Lower leg skin (tissue), 4 donors: ENCODE data around the gene HOXA7. TPM values are rescaled to one million over a fixed set of nuclear protein-coding genes. Genes with fewer than 3 reads are reported as not detected.
A peak's percentile ranks its signal among the peaks of the same experiment; 100 is the strongest.

ENCODE experiments used
- DNase-seq, 2 donors: peaks; one replicate each; pipeline ENCODE4 v3.0.0-alpha.2; 2019; ENCODE audit warnings: low spot score in 2 of 2
- H3K4me3 ChIP-seq: fragments of 200-600 bp; sonication (generic); 2 replicates; pipeline ENCODE4 v1.5.1; 2017; ENCODE audit warnings: mild to moderate bottlenecking, low read depth; ENCODE audit not compliant: poor library complexity, severe bottlenecking
- POLR2A ChIP-seq, 2 donors: fragments of 450-650 bp; IDR thresholded peaks; one replicate each; pipeline ENCODE4 v1.6.1; 2016 to 2017; ENCODE audit warnings: antibody characterized with exemption in 2 of 2, mild to moderate bottlenecking in 1 of 2, moderate library complexity in 1 of 2
- WGBS, 2 donors: methylation state at CpG; one replicate each; pipeline ENCODE4 v1.1.5; 2018; 5-methylcytosine and 5-hydroxymethylcytosine counted together
- intact Hi-C: fragments of 100-400 bp; cut with DNase I; formaldehyde crosslinking; loops from one replicate; pipeline ENCODE4 v1.15.0; 2023; ENCODE audit warnings: low total_unique reads
- total RNA-seq, 4 donors: library from RNA; depleted of rRNA; stranded (reverse); fragments of >200 nt; gene quantifications; one replicate each; pipeline ENCODE4 v1.1.0, GENCODE V29; 2016
- TF ChIP-seq, protein P1 (sequence below), 3 donors: fragments of 450-650 bp; IDR thresholded peaks; one replicate each; pipeline ENCODE4 v1.5.1; 2016; ENCODE audit warnings: antibody characterized with exemption in 3 of 3, mild to moderate bottlenecking in 3 of 3, moderate library complexity in 2 of 3

Gene HOXA7
- total RNA-seq, 4 donors from 2014 or later, result 10.0 to 26.1 (median 18.1) TPM

DNA sequence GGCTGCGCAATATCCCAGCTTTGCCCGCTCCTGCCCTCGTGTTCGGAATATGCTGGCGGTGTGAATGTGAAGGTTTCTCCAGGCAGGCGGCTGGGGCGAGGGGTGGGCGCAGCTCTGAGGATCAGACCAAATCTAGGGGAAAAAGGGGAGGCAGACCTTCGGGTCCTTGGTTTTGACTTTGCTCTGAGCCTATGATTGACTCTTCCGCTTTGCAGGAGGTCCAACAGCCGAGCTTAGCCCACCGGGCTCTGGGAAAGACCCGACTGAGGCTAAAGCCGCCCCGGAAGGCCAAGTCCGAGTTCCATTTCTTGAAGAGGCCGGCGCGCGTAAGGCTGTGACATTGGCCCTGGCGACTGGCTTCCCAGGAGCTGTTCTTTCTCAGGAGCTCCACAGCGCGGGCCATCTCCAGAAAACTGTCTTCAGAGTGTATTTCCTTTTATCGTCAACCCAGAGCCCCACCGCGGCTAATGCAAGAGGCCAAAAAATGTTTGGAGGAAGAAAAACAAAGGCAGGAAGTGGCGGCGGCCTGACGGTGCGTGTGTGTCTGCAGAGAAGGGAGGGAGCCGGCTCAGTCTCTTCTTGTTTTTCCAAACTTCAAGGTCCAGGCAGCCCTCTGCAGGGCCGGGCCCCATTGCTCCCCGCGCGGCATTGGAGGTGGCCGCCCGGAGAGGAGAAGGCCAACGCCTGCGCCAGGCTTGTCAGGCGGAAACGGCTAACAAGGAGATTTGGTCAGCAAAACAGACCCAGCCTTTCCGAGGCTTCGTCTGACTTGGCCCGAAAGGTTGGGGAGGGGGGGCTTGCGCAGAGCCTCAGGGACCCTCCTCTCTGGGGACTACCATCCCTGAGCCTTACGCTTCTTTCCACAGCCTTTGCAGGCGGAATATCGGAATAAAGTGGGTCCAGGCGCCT, 32.2 kb upstream of the HOXA7 start:
- intact Hi-C loops, result no loop called here
- peak in 1 of 2 donors; percentile 86 for DNase-seq
- TF ChIP-seq, protein P1, sequence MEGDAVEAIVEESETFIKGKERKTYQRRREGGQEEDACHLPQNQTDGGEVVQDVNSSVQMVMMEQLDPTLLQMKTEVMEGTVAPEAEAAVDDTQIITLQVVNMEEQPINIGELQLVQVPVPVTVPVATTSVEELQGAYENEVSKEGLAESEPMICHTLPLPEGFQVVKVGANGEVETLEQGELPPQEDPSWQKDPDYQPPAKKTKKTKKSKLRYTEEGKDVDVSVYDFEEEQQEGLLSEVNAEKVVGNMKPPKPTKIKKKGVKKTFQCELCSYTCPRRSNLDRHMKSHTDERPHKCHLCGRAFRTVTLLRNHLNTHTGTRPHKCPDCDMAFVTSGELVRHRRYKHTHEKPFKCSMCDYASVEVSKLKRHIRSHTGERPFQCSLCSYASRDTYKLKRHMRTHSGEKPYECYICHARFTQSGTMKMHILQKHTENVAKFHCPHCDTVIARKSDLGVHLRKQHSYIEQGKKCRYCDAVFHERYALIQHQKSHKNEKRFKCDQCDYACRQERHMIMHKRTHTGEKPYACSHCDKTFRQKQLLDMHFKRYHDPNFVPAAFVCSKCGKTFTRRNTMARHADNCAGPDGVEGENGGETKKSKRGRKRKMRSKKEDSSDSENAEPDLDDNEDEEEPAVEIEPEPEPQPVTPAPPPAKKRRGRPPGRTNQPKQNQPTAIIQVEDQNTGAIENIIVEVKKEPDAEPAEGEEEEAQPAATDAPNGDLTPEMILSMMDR (IDR thresholded peaks at IDR 0.05), result no peak
- no peak for TF ChIP-seq POLR2A (IDR thresholded peaks at IDR 0.05)
- 37 to 51% methylated on average over 49 of the region's 49 CpGs for WGBS, 2 donors
- no peak overlapping the region for H3K4me3 ChIP-seq

DNA sequence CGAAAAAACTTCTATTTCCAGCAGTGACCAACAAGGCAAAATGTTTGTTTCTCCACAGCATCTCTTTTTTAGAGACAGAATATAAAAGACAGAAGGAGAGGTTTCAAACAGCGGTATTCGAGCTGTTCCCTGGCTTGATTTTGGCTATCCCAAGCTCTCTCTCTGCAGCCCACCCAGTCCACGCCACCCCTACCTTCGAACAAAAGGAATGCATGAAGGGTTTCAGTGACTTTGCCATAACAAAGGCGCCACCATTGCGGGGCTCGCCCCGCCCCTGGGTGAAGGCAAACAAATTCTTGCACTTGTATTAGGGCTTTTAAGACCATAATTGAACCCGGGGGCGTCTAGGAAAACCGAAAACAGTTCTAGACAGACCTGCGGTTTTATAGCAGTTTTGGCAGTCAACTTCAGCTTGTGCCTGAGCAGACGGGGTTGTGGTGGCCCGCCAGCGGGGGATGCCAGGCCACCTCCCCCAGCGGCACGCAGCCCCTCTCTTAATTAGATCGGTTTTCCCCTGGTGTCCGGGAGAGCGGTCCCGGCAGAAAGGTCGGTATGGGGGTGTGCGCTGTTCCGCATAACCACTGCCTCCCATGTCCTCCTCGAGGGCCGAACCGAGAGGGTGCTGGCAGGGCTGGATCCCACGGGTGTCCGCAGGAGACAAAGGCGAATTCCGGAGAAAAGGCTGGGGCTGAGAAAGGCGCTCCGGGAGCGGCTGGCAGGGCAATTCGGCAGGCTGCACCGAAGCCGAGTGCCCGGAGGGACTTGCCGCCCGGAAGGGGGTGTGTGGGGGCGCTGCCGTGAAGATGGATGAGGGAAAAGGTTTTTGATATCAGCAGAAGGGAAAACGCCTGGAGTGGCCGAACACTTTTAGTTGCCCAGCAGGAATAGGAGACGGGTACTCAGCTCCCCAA, 31.3 kb upstream of the HOXA7 start:
- H3K4me3 ChIP-seq, result no peak overlapping the region
- peak in 1 of 2 donors; percentile 83 for DNase-seq

DNA sequence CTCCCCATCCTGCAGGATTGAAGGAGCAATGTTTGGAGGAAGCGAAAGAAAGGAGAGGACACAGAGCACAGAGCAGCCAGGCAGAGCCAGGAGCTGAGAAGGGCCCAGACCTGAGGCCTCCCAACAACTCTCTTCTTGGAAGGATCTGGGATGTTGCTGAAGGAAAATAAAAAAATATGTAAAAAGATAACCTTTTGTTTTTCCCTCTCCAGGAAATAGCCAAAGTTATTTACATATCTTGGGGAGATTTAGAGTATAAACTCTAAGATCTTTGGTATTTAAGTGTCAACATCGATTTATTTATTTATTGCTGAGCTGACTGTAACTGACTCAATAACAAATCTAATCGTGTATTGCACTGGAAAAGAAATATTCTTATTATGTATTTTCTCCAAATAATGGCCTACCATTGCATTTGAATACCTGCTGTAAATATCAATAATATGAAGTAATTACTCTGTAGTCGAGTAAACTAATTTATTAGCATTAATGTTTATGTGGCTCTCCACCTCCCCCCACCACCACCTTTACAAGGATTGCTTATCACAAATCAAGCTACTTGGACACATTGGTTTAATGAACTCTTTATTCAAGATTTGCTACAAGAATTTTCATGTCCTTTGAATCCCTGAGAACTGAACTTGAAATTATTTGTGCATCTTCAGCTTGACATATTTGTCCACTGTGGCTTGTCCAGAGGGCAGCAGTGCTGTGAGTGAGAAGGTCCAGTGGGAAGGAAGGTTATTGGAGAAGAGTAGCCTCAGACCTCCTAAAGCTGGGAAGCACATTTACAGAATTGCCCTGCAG, 30.4 kb upstream of the HOXA7 start:
- H3K4me3 ChIP-seq, result no peak overlapping the region
- 70 to 73% methylated on average over 4 of the region's 4 CpGs for WGBS, 2 donors
- TF ChIP-seq, protein P1 (IDR thresholded peaks at IDR 0.05), result no peak
- no peak for TF ChIP-seq POLR2A (IDR thresholded peaks at IDR 0.05)
- intact Hi-C loops, result no loop called here
- peak in 1 of 2 donors; percentile 71 for DNase-seq

More for the DNA sequence above, 31.3 kb upstream of the HOXA7 start:
- intact Hi-C loops, result no loop called here
- 36 to 38% methylated on average over 44 to 46 of the region's 46 CpGs for WGBS, 2 donors
- no peak for TF ChIP-seq POLR2A (IDR thresholded peaks at IDR 0.05)
- TF ChIP-seq, protein P1 (IDR thresholded peaks at IDR 0.05), result no peak

DNA sequence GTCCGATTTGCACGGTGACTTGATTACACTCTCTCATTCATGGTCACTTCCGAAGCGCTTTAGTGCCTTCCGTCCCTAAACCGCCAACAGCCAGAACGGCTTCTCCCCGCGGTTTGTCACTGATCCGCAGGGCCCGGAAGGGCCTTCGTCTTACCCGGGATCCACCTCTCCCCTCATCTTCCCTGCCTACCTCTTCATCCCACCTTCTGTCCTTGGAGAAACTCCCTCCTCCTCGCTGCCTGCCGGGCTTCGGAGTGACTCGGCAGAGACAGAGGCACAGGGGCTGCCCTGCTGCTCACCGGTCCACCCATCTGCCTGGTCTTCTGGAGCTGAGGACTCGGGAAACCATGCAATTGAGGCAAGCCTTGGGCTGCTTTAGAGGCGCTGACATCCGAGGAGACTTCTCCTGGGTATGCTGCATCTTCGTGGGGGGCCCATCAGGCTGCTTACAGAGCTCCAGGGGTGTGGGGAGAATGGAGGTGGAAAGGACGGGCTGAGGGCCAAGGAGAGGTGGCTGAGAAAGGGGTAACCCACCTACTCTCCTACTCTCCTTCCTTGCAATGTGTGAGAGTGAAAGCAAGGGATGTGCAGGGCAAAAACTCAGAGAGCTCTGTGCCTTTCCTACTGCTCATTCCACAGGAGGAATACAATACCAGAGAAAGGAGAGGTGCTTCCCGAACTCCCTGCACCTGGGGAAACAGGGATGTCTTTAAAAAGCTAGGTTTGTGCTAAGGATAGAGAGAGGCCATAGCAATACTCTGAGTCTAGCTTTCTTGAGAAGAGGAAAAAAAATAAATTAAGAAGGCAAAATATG, 29.6 kb upstream of the HOXA7 start:
- WGBS, 2 donors, result 47 to 55% methylated on average over 24 of the region's 24 CpGs
- TF ChIP-seq, protein P1 (IDR thresholded peaks at IDR 0.05), result no peak
- no peak for TF ChIP-seq POLR2A (IDR thresholded peaks at IDR 0.05)
- no peak overlapping the region for H3K4me3 ChIP-seq
- DNase-seq, result peak; percentile 18 to 86
- intact Hi-C loops, result no loop called here
